Activated CD4-positive, alpha-beta T cell treated with anti-CD3 and anti-CD28 coated beads, Interleukin-2, Interleukin-6, amounts not matched to agents 100 ng/mL and 50 ng/mL, durations not matched to agents 16 hours and 8 hours (primary cell): Measurements from ENCODE around the gene TXNRD1.
"Not testable (repeated sequence)": the region's sequence is repeated elsewhere in the genome, so short reads cannot be mapped to it uniquely, and the experiment has no call there.

Experiments
- DNase-seq: peaks from one replicate; pipeline ENCODE4 v3.0.0-alpha.2; 2020

Gene TXNRD1

DNA sequence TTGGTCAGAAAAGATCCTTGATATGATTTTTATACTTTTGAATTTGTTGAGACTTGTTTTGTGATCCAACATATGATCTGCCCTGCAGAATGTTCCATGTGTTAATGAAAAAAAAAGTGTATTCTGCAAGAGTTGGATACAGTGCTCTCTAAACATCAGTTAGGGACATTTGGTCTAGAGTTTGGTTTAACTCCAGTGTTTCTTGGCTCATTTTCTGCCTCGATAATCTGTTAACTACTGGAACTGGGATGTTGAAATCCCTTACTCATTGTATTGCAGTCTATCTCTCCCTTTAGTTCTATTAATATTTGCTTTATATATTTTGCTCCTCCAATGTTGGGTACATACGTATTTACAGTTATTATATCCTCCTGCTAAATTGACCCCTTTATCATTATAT lies 18.3 kb upstream of the TXNRD1 start:
- no peak for DNase-seq

DNA sequence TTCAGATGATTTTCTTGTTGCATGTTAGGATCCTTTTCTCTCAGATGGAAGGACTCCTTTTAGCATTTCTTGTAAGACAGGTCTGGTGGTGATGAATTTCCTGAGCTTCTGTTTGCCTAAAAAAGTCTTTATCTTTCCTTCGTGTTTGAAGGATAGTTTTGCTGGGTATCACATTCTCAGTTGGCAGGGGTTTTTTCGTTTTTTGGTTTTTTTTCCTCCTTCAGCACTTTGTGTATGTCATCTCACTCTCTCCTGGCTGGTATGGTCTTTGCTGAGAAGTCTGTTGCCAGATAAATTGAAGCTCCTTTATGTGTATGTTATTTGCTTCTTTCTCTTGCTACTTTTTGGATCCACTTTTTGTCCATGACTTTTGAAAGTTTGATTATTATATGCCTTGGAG lies 15.6 kb upstream of the TXNRD1 start:
- no peak for DNase-seq

DNA sequence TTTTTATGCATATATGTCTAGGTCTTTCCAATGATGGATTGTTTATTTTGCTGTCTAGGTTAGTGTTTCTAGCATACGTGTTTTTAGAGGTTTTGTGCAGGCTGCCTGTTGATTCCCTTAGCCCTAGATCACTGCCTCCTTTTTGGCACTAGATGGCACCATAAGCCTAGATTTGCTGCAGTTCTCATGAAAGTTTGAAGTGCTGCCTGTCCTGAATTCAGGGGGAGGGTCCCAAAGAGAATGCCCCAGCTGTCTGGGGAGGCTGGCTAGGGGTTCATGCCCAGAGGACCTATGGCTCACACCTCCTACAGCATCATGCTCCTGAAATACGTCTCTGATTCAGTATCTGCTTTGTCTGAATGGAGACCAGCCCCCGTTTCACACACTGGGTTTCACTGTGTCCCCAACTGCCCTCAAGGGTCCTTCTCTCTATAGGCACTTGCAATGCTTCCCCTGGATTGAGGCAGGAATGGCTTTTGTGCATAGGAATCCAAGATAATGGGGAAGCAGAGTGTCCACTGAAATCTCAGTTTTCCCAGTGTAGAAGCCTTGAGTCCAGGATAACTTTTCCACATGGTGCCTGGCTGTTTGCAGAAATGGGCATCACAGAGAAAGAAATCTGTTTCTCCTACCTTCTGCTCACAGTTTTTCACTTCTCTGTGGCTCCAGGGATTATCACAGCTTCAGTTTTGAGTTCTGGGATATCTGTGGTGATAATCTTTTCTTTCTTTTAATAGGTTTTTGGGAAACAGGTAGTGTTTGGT lies 14.2 kb upstream of the TXNRD1 start:
- peak; percentile 74 for DNase-seq

DNA sequence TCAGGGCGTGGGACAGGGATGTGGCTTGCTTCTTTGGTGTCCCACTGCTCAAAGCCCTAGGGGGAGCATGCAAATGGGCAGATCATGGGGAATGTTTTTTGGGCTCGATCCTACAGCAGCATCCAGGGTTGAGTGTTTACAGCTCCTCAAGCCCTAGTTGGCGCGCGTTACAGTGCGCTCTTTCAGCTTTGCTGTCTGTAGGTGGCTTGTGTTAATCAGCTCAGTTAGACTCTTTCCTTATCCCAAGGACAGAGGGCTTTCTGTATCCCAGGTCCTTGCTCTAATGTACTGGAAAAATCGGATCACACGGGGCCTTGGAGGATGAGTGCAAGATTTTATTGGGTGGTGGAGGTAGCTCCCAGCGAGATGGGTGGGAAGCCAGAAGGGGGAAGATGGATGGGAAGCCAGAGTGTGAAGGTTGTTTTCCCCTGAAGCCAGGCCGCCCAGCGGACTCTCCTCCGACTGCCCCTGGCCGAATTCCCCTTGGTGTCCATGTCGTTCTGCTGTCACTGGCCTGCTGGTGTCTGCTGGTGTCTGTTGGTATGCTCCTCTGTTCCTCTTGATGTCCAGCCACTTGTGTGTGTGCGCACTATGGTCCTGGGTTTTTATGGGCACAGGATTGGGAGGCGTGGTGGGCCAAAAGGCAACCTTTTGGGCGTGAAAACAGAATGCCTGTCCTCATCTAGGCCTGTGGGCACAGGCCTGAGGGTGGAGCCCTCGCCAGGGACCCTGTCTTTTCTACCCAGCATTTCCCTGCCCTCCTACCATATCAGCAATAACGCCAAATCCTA lies 10.7 kb upstream of the TXNRD1 start:
- no peak for DNase-seq

DNA sequence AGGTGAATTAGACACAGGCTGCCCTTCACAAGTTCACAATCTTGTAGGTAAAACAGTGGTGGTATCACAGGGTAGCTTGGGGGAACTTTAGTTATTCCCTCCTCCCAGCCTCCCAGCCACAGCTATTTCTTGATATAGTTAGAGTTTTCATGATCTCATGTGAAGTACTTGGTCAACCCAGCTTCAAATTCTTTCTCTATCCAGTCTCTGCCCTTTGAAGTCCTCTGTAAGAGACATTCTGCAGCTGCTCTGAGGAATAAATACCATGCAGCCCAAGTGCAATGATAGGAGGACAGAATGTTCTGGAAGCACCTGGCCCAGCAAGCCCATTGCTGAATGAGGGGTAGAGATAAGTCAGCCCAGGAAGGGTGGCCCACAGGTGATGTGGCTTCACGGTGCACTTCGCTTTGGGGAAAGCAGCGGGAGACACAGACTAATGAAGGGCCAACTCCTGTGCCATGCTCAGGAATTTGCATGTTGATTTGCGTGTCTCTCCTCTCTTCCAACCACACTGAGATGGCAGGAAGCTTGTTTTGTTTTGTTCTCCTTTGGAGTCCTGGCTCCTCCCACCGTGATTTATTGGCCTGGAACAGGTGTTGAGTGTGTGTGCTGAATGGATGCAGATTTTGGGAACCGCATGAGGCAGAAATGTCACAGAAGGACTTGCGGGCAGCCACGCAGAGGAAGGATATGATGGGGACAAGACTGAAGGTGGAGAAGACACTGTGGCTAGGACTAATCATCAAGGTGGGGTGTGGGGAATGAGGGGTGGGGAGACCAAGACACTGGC lies 8.0 kb upstream of the TXNRD1 start:
- DNase-seq = no peak

DNA sequence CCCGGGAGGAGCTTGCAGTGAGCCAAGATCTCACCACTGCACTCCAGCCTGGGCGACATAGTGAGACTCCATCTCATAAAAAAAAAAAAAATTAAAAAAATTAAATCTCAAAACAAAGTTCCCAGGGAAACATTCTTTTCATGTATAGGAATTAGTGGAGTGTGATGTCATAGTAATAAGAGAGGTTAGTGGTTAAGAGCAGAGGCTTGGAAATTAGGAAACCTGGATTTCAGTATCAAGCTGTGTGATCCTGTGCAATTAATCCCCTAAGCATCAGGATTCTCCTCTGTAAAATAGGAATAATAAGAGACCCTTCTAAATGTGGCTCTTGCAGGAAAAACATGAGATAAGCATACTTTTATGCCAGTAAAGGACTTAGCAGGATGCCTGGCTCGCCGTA lies 3.1 kb upstream of the TXNRD1 start:
- DNase-seq = no peak

DNA sequence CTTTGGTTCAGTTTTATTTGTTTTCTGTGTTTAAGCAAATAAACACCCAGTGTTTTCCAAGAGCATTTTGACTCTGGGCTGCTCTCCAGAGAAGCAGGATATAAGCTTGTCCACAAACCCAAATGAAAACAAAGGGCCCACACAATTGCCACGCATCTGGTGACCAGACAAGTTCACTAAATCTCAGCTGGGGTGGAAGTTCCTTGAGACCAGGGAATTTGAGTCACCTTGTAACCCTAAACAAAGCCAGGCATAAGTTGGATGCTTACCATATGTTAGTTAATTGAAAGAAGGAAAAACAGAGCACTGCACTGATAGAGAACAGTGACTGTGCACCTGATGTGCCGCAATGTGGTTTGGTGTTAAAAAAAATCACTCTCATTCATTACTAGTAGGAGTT lies 1.6 kb upstream of the TXNRD1 start:
- DNase-seq = no peak

DNA sequence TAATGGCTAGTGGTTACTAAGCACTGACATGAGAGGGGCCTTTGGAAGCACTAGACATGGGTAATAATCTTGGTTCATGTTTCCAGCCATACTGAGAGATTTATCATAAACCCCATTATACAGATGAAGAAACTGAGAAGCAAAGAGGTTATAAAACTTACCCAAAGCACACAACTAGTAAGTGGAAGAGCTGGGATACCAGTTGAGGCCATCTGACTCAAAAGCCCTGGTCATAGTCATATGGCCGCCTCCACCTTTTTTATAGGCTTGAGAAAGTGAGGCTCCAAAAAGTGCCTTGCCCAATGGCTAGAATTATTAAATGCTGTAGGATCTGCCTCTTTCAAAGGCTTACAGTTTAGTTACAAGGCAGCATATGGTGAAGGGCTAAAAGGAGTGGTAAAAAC lies 944 bp downstream of the TXNRD1 start:
- DNase-seq = no peak

DNA sequence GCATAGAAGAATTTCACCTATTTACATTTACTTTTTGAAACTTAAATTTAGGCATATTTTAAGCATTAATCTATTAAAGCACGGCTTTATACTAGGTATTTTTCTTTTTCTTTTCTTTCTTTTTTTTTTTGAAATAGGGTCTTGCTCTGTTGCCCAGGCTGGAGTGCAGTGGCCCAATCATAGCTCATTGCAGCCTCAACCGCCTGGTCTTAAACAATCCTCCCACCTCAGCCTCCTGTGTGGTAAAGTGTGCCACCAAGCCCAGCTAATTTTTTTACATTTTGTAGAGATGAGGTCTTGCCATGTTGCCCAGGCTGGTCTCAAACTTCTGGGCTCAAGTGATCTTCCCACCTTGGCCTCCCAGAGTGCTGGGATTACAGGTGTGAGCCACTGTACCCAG lies 2.9 kb downstream of the TXNRD1 start:
- DNase-seq = not testable (repeated sequence)

DNA sequence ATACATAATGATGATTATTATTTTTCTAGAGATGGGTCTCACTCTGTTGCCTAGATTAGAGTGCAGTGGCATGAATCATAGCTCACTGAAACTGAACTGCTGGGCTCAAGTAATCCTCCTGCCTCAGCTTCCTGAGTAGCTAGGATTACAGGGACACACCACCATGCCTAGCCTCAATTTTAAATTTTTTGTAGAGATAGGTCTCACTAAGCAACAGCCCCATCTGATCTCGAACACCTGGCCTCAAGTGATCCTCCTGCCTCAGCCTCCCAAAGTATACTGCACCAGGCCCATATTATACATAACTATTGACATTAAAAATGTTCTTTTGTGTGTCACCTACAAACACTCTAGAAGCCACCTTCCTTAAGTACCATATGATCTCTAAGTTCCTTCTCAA lies 3.4 kb downstream of the TXNRD1 start:
- DNase-seq = peak; percentile 45

DNA sequence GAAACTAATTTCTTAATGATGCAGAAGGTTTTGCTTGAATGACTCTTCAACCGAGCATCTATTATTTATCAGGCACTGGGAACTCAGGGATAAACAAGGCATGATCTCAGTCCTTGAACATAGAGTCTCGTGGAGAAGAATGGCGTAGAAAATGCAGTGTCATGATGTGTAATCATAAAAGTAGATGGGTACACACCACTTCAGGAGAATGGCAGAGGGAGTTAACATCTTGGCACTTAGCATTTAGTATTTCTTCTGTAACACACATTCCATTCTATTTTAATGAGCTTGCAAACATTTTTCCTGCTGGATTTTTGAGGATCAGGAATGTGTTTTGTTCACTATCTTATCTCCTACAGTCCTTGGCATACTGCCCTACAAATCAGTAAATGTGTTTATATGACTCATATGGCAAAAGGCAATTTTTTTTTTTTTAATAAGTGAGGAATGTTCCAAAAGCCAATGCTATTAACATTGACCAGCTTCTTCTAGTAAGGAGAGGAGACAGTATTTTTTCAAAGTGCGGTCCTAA lies 3.8 kb downstream of the TXNRD1 start:
- peak; percentile 49 for DNase-seq

DNA sequence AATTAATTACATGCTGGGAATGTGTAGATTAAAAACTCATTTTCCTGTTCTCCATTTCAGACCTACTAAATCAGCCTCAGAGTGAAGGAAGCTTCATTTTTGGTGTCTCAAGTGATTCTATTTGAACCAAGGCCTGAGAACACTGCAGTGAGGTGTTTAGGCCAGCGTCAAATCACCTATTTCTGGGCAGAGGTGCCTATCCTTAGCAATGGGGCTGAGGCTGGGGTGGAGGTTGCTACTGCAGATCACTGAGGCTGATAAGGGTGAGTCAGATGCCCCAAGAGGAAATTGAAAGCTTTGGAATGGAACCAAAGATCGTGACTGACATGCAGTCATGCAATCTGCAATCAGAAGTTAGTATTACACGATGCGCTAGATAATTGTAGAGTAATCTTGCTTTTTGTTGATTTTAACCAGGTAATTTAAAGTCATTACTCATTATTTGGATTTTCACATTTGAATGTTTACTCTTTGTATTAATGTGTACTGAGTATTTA lies 4.4 kb downstream of the TXNRD1 start:
- peak; percentile 89 for DNase-seq

DNA sequence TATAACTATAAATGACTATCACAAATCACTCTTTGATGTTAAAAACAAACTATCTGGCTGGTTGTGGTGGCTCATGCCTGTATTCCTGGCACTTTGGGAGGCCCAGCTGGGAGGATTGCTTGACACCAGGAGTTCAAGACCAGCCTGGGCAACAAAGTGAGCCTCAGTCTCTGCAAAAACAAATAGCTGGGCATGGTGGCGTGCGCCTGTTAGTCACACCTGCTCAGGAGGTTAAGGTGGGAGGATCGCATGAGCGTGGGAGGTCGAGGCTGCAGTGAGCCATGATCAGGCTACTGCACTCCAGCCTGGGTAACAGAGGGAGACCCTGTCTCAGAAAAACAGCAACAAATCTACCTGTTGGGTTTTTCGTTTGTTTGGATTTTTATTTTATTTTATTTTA lies 5.4 kb downstream of the TXNRD1 start:
- DNase-seq = no peak

DNA sequence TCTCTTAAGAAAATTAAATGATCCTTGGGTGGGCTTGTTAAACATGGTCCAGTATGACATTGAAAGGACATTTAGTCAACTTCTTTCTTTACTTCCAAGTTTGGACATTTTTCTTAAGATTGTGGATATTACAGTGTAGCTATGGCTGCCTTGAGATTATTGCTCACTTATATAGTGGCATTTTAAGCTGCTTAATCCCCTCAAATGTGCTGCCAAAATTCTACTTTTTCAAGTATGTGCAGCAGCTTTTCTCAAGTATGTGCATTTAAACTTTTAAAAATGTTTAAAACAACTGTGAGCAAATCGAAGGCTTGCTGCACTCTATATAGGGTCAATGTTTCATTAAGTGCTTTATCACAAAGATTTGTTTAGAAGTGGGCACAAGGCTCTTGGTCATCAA lies 7.4 kb downstream of the TXNRD1 start:
- DNase-seq = no peak

DNA sequence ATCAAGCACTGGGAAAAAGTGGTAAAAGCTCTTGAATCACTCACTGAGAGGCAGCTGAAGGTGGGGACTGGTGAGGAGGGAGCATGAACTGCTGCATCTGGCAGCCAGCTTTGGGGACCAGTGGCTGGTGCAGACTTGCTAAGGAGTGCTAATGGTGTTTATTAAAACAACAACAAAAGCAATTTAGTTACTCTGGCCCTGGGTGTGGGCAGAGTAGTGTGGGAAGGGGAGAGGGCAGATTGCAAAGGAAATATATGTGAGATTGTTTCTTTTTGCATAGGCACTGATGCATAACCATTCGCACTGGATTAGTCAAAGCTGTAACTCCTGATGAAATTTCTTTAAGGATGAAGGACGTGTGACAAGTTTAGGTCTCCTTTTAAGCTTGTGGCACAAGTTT lies 8.1 kb downstream of the TXNRD1 start:
- DNase-seq = no peak

DNA sequence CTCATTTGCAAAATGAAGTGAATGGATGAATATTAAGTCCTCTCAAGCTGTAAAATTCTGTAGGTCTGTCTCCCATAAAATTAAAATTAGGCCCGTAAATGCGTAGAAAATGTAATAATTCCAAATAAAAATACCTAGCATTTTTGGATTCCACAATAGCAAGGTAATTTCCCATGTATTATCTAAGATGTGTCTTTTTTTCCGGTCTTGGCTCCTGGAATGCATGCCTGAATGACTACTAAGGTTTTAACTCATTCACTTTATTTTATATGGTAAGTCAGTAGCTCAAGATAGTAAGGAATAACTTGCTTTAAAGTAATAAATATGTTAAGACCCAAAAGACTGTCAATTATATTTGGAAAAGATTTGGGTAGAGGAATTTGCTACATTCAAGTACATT lies 11.1 kb downstream of the TXNRD1 start:
- DNase-seq = no peak

DNA sequence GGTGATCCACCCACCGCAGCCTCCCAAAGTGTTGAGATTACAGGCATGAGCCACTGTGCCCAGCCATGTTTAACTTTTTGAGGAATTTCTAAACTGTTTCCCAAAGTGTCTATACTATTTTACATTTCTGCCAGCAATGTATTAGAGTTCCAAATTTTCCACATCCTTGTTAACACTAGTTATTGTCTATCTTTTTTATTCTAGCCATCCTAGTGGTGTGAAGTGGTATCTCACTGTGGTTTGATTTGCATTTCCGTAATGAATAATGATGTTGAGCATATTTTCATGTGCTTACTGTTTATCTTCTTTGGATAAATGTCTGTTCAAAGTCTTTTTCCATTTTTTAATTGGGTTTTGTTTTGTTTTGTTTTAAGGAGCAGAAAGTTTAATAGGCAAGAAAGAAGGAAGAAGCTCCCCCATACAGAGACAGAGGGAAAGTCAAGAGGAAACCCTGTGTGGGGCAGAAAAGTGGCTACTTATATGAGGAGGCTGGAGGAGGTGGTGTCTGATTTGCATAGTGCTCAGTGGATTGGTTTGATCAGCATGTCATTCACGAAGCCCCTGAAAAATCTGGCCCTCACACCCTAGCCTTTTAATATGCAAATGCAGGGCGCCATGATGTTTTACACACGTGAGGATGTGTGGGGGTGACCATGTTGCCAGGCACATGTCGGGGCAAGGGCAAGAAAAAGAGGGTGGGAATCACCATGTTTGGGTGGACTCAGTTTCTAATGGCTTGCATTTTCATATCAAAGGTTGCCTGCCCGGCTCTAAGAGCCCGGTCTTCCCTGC lies 14.9 kb downstream of the TXNRD1 start:
- no peak for DNase-seq

DNA sequence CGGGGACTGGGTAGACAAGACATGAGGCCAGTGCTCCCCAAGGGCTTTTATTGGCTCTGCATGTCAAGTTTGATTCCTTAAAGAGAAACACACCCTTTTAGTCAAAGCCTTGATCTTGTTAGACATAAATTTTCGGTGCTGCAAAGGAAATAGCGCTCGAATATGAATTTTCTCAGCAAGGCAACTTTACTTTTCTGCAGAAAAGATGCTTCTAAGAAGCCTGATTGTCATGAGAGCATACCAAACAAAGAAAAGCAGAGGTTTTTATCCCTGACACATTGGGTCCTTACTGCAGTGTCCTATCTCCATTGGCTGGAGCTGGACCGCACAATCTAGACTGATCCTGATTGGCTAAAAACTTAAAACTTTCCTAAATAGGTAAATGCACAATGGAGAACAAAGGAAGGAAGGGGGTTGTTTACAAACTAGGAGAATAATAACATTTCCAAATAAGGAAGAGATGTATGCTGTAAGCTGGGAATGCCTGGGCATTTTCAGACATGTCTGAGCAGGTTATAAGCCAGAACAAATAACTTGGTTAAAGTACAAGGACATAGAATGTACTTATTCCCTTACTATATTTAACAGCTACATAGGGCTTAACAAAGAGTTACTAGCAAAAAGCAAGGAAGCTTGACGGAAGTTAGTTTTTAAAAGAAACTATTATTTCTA lies 17.2 kb downstream of the TXNRD1 start:
- DNase-seq = no peak

DNA sequence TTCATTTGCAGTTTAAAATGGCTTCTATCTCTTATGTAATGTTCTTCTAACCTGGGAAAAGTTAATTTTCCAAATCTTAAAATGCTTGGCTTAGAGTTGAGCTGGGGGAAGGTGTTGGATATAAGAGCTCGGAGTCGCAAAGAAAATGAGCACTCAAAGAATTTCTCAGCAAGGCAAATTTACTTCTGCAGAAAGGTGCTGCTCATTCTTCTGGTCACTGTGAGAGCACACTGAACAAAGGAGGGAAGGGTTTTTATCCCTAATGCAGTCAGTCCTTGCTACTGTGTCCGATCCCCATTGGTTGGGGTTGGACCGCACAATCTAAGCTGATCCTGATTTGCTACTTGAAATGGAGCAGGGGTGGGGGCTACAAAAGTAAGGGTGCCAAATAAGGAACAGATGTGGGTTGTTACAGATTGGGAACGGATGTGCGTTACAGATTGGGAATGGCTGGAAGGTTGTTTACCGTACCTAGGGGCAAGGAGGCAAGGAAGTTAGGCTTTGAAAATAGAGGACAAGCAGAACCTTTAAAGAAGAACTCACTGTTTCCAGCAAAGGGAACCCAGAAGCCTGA lies 19.4 kb downstream of the TXNRD1 start:
- DNase-seq = no peak

DNA sequence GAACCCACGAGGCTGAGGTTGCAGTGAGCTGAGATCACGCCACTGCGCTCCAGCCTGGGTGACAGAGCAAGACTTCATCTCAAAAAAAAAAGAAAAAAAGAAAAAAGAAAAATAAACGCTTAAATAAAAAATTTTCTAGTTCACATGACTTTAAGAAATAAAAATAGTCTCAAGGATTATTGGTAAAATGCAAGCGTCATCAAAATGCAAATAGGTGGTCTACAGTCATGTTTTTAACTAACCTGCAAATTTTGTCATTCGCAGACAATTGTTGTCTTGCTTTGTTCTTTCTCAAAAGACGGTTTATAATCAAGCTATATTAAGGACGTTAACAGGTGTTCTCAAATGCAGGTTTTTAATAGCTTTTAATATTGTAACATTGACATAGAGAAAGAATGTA lies 22.4 kb downstream of the TXNRD1 start:
- no peak for DNase-seq

DNA sequence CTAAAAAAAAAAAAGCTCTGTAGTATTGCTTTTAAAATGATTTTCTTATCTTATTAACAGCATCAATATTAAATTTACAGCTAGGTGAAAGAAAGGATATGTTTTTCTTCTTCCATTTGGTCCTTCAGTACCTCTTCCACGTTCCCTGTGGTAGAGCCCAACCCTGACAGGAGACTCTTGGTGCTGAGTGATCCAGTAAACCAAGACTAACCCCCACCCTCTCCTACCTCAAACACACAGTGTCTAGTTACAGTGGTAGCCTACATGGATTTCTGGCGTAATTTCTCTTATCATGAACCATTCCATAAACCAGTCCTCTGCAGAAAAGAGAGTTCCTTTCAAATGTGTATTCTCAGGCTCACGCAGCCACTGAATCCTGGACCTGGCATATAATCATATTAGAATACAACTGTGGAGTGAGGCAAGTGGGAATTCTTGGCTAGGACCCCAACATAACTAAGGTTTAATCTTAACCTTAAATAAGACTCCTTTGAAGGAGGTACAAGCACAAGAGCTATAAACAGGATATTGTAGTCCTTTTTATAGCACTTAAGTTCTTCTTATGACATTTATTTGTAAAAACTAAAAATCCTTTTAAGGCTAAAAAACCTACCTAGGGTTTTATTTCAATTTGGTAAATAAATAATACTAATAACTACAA lies 27.1 kb downstream of the TXNRD1 start:
- no peak for DNase-seq
